ENCODE results near the gene CELF4.

The CELF4 gene

GRCh38 chr18:37336568-37337285 is 228.9 kb downstream of the CELF4 start:
- Histone ChIP-seq H3K27ac (ENCODE audit: low read depth, low read length) (no peak overlapping the region), H3K79me2 (ENCODE audit: control insufficient read depth, insufficient read depth, low read length, unreplicated experiment) (no peaks in the 10 kb centered on the region), H3K4me3 (ENCODE audit: low read depth, low read length) (no peak overlapping the region), H2AFZ (ENCODE audit: low read length, unreplicated experiment) (no peak overlapping the region), H3K27me3 (ENCODE audit: insufficient read depth, low read length) (no peaks in the 10 kb centered on the region), H3K36me3 (ENCODE audit: insufficient read depth, low read length) (no peaks in the 10 kb centered on the region), H3K4me1 (ENCODE audit: control insufficient read depth, insufficient read depth, low read length, unreplicated experiment) (peaks cover 19% of the 10 kb centered on the region)

DNA sequence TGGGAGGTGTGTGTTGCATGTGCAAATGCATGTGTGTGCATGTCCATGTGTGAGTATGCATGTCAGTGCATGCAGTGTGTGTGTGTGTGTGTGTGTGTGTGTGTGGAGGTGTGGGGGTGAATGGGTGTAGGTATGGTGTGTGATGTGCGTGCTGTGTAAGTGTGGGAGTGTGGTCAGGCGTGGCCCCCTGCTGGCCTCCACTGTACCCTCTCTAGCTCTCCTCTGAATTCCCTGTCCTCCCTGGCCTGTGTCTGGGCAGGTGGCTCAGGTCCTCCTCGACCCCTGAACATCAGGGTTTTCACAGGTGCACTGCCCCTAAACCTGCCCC is 230.2 kb downstream of the CELF4 start:
- Histone ChIP-seq H3K27ac (ENCODE audit: low read depth, low read length) (no peak overlapping the region), H3K4me3 (ENCODE audit: low read depth, low read length) (no peak overlapping the region), H2AFZ (ENCODE audit: low read length, unreplicated experiment) (no peak overlapping the region), H3K79me2 (ENCODE audit: control insufficient read depth, insufficient read depth, low read length, unreplicated experiment) (no peaks in the 10 kb centered on the region), H3K27me3 (ENCODE audit: insufficient read depth, low read length) (no peaks in the 10 kb centered on the region), H3K36me3 (ENCODE audit: insufficient read depth, low read length) (no peaks in the 10 kb centered on the region), H3K4me1 (ENCODE audit: control insufficient read depth, insufficient read depth, low read length, unreplicated experiment) (peaks cover 10% of the 10 kb centered on the region)

GRCh38 chr18:37334631-37335408 is 230.8 kb downstream of the CELF4 start:
- Histone ChIP-seq H3K79me2 (ENCODE audit: control insufficient read depth, insufficient read depth, low read length, unreplicated experiment) (no peaks in the 10 kb centered on the region), H3K27ac (ENCODE audit: low read depth, low read length) (0 out of 2 replicates have a peak overlapping the region, but pooled peaks have one; percentile 20), H3K27me3 (ENCODE audit: insufficient read depth, low read length) (no peaks in the 10 kb centered on the region), H3K4me1 (ENCODE audit: control insufficient read depth, insufficient read depth, low read length, unreplicated experiment) (peaks cover 10% of the 10 kb centered on the region), H3K36me3 (ENCODE audit: insufficient read depth, low read length) (no peaks in the 10 kb centered on the region), H3K4me3 (ENCODE audit: low read depth, low read length) (no peak overlapping the region), H2AFZ (ENCODE audit: low read length, unreplicated experiment) (peak overlapping the region; percentile 83)

DNA sequence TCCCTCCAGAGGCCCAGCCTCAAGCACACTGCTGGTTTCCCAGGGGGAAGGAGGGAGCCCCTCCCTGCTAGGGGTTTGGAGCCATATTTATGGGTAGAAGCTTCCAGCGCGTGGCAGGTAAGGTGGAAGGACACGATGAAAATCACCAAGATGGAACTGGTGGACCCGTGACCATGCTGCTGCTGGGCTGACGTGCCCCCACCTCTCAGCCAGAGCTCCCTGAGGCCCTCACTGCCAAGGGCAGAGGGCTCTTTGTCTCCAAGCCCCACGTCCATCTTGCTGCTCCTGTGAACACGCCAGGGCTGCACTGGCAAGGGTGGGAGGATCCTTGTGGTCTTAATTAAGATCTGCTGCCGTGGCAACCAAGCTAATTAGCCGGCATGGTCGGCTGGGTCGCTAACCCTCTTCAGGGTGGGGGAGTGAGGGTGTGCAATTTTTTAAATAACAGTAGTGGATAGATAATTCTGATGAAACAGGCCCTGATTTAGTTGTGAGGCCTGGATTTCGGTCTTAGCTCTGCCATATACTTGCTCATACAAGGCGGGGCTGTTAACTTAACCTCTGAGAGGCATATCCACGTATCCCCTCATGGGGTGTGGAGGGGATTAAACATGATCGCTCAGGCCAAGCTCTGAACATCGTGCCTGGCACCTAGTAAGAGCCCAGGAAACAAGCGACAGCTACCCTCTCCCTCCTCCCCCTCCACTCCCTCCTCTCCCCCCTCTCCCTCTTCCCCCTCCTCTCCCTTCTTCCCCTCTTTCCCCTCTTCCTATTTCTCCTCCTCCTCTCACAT is 232.8 kb downstream of the CELF4 start:
- Histone ChIP-seq H3K4me1 (ENCODE audit: control insufficient read depth, insufficient read depth, low read length, unreplicated experiment) (peaks cover 10% of the 10 kb centered on the region), H3K4me3 (ENCODE audit: low read depth, low read length) (no peak overlapping the region), H3K27ac (ENCODE audit: low read depth, low read length) (no peak overlapping the region), H3K27me3 (ENCODE audit: insufficient read depth, low read length) (0 out of 2 replicates have a peak, but pooled peaks cover under 1% of the 10 kb centered on the region), H3K79me2 (ENCODE audit: control insufficient read depth, insufficient read depth, low read length, unreplicated experiment) (no peaks in the 10 kb centered on the region), H2AFZ (ENCODE audit: low read length, unreplicated experiment) (no peak overlapping the region), H3K36me3 (ENCODE audit: insufficient read depth, low read length) (no peaks in the 10 kb centered on the region)

GRCh38 chr18:37332219-37332618 is 233.4 kb downstream of the CELF4 start:
- peaks cover 10% of the 10 kb centered on the region for H3K4me1 ChIP-seq (ENCODE audit: control insufficient read depth, insufficient read depth, low read length, unreplicated experiment)
- no peak overlapping the region for H3K27ac ChIP-seq (ENCODE audit: low read depth, low read length)

DNA sequence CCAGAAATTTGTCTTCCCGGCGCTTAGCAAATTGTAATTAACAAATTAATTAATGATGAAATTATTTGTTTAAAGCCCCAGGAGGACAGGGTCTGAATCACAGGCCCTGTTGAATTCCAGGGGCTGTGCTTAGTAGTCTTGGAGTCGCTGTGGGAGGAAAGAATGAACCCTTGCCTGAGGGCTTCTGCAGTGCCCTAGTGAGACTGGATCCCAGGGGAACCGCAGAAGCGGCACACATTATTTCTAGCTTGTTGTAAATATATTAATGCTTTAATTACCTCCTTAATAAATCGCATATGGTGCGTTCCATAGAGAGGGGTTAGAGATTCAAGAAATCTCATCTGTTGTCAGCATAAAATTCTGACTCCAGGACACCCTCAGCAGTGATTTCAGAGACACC is 235.4 kb downstream of the CELF4 start:
- Histone ChIP-seq H3K4me1 (ENCODE audit: control insufficient read depth, insufficient read depth, low read length, unreplicated experiment) (peaks cover 9% of the 10 kb centered on the region), H3K27ac (ENCODE audit: low read depth, low read length) (no peak overlapping the region), H2AFZ (ENCODE audit: low read length, unreplicated experiment) (no peak overlapping the region), H3K4me3 (ENCODE audit: low read depth, low read length) (no peak overlapping the region), H3K27me3 (ENCODE audit: insufficient read depth, low read length) (peaks cover 21% of the 10 kb centered on the region), H3K36me3 (ENCODE audit: insufficient read depth, low read length) (no peaks in the 10 kb centered on the region), H3K79me2 (ENCODE audit: control insufficient read depth, insufficient read depth, low read length, unreplicated experiment) (no peaks in the 10 kb centered on the region)

More at GRCh38 chr18:37332219-37332618, 233.4 kb downstream of the CELF4 start:
- peaks cover 5% of the 10 kb centered on the region; the same call in 1 of the 2 replicates for H3K27me3 ChIP-seq (ENCODE audit: insufficient read depth, low read length)
- H3K4me3 ChIP-seq (ENCODE audit: low read depth, low read length), result no peak overlapping the region
- H3K79me2 ChIP-seq (ENCODE audit: control insufficient read depth, insufficient read depth, low read length, unreplicated experiment), result no peaks in the 10 kb centered on the region
- H3K36me3 ChIP-seq (ENCODE audit: insufficient read depth, low read length), result no peaks in the 10 kb centered on the region
- no peak overlapping the region for H2AFZ ChIP-seq (ENCODE audit: low read length, unreplicated experiment)

- no peak overlapping the region for H3K27ac ChIP-seq (ENCODE audit: low read depth, low read length)
- H3K36me3 ChIP-seq (ENCODE audit: insufficient read depth, low read length), result no peaks in the 10 kb centered on the region
- peaks cover under 1% of the 10 kb centered on the region for H3K4me1 ChIP-seq (ENCODE audit: control insufficient read depth, insufficient read depth, low read length, unreplicated experiment)
- no peak overlapping the region for H2AFZ ChIP-seq (ENCODE audit: low read length, unreplicated experiment)
- no peak overlapping the region for H3K4me3 ChIP-seq (ENCODE audit: low read depth, low read length)
- no peaks in the 10 kb centered on the region for H3K79me2 ChIP-seq (ENCODE audit: control insufficient read depth, insufficient read depth, low read length, unreplicated experiment)
- peaks cover 25% of the 10 kb centered on the region for H3K27me3 ChIP-seq (ENCODE audit: insufficient read depth, low read length)
These were observed 236.5 kb downstream of the CELF4 start for GRCh38 chr18:37328946-37329719.

GRCh38 chr18:37327063-37327577 is 238.5 kb downstream of the CELF4 start:
- H2AFZ ChIP-seq (ENCODE audit: low read length, unreplicated experiment), result no peak overlapping the region
- no peak overlapping the region for H3K4me3 ChIP-seq (ENCODE audit: low read depth, low read length)
- H3K4me1 ChIP-seq (ENCODE audit: control insufficient read depth, insufficient read depth, low read length, unreplicated experiment), result no peaks in the 10 kb centered on the region
- no peaks in the 10 kb centered on the region for H3K79me2 ChIP-seq (ENCODE audit: control insufficient read depth, insufficient read depth, low read length, unreplicated experiment)
- no peaks in the 10 kb centered on the region for H3K36me3 ChIP-seq (ENCODE audit: insufficient read depth, low read length)
- no peak overlapping the region for H3K27ac ChIP-seq (ENCODE audit: low read depth, low read length)
- peaks cover 35% of the 10 kb centered on the region for H3K27me3 ChIP-seq (ENCODE audit: insufficient read depth, low read length)

- no peak overlapping the region for H2AFZ ChIP-seq (ENCODE audit: low read length, unreplicated experiment)
- no peaks in the 10 kb centered on the region for H3K79me2 ChIP-seq (ENCODE audit: control insufficient read depth, insufficient read depth, low read length, unreplicated experiment)
- no peak overlapping the region for H3K27ac ChIP-seq (ENCODE audit: low read depth, low read length)
- H3K4me3 ChIP-seq (ENCODE audit: low read depth, low read length), result no peak overlapping the region
- peaks cover 32% of the 10 kb centered on the region for H3K27me3 ChIP-seq (ENCODE audit: insufficient read depth, low read length)
- H3K4me1 ChIP-seq (ENCODE audit: control insufficient read depth, insufficient read depth, low read length, unreplicated experiment), result no peaks in the 10 kb centered on the region
- no peaks in the 10 kb centered on the region for H3K36me3 ChIP-seq (ENCODE audit: insufficient read depth, low read length)
These were observed 243.0 kb downstream of the CELF4 start for GRCh38 chr18:37322492-37323035.
